Tibial artery (tissue), 4 donors: ENCODE results near the gene DENND1C.

Experiments
- DNase-seq, 2 donors: peaks; one replicate each; pipeline ENCODE4 v3.0.0-alpha.2; 2019
- H3K27ac ChIP-seq, 2 donors: fragments of 200-600 bp; sonication (generic) in 1 of 2; 1 replicate in 1 of 2; 2 replicates in 1 of 2; pipeline ENCODE4 v1.5.1; 2018 to 2019; ENCODE audit warnings: mild to moderate bottlenecking in 1 of 2
- H3K27me3 ChIP-seq, 2 donors: fragments of 200-600 bp; sonication (generic) in 1 of 2; one replicate each; pipeline versions ENCODE4 v1.5.1 to v1.6.0; 2016 to 2019
- H3K36me3 ChIP-seq, 3 donors: fragments of 200-600 bp; sonication (generic) in 2 of 3; one replicate each; pipeline ENCODE4 v1.5.1; 2016 to 2019; ENCODE audit warnings: mild to moderate bottlenecking in 2 of 3
- H3K4me1 ChIP-seq, 4 donors: fragments of 200-600 bp; sonication (generic) in 2 of 4; 1 replicate in 3 of 4; 2 replicates in 1 of 4; pipeline ENCODE4 v1.5.1; 2016 to 2019
- H3K4me3 ChIP-seq, 2 donors: fragments of 200-600 bp; sonication (generic) in 1 of 2; 1 replicate in 1 of 2; 2 replicates in 1 of 2; pipeline ENCODE4 v1.5.1; 2018 to 2019; ENCODE audit warnings: mild to moderate bottlenecking in 2 of 2
- H3K9me3 ChIP-seq, 3 donors: fragments of 200-600 bp; sonication (generic) in 1 of 3; one replicate each; pipeline ENCODE4 v1.5.1; 2016 to 2019
- CTCF ChIP-seq, 2 experiments: fragments of 200-600 bp in 1 of 2; fragments of 450-650 bp in 1 of 2; IDR thresholded peaks; one replicate each; pipeline ENCODE4 v1.5.1; 2017 to 2019; ENCODE audit warnings: antibody characterized with exemption in 2 of 2, mild to moderate bottlenecking in 1 of 2, moderate library complexity in 1 of 2
- intact Hi-C: fragments of 100-400 bp; cut with DNase I; formaldehyde crosslinking; loops from one replicate; pipeline ENCODE4 v1.15.0; 2023; ENCODE audit warnings: low total_unique reads

The DENND1C gene

DNA sequence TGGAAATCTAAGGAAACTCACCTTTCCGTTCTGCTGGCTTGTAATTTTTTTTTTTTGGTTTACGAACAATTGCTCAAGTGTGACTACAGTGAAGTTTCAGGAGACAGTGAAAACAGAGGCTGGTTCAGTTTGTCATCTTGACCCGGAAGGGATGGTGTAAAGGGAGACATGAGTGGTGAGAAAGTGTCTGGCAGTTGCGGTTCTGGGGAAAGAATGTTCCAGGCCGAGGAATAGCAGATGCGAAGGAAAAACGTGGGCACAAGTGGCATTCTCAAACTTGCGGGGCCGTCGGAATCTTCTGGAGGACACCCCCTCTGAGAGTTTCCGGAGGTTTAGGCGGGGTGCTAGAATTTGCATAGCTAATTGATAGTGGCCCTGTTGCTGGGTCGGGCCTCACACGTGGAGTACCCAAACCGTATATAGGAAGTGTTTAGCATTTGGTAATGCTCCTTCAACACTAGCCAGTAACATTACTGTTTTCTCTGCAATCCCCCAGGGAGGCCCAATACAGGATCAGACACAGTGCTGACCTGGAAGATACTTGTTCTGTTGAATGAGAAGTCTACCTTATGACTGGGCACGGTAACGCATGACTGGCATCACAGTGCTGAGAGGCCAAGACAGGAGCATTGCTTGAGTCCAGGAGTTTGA is 46.4 kb upstream of the DENND1C start:
- TF ChIP-seq CTCF (IDR thresholded peaks at IDR 0.05): no peak
- Histone ChIP-seq H3K27ac (no peak overlapping the region), H3K9me3 (no peaks in the 10 kb centered on the region), H3K4me1 (peaks cover 5 to 17% (median 15%) of the 10 kb centered on the region in 4 donors), H3K36me3 (no peaks in the 10 kb centered on the region), H3K27me3 (peaks cover 0 to 26% of the 10 kb centered on the region in 2 donors), H3K4me3 (no peak overlapping the region)
- DNase-seq: no peak
- intact Hi-C loops: no loop called here

DNA sequence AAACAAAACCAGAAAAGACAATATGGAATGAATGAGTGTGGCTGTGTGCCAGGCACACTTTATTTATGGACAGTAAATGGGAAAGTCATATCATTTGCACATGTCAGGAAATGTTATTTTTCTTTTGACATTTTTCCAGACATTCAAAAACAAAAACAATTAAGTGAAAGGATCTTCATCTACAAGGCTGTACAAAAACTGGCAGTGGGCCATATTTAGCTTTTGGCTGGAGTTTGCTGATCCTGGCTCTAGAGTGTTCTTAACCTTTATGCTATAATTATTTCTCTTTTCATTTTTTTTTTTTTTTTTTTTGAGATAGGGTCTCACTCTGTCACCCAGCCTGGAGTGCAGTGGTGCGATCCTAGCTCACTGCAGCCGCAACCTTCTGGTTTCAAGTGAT is 42.7 kb upstream of the DENND1C start:
- Histone ChIP-seq H3K9me3 (no peaks in the 10 kb centered on the region), H3K4me1 (peaks cover 0 to 5% (median 2%) of the 10 kb centered on the region in 4 donors), H3K27ac (no peak overlapping the region), H3K27me3 (peaks cover 0 to 17% of the 10 kb centered on the region in 2 donors), H3K4me3 (no peak overlapping the region), H3K36me3 (no peaks in the 10 kb centered on the region)
- intact Hi-C loops: no loop called here
- no peak for DNase-seq
- TF ChIP-seq CTCF (IDR thresholded peaks at IDR 0.05): no peak

DNA sequence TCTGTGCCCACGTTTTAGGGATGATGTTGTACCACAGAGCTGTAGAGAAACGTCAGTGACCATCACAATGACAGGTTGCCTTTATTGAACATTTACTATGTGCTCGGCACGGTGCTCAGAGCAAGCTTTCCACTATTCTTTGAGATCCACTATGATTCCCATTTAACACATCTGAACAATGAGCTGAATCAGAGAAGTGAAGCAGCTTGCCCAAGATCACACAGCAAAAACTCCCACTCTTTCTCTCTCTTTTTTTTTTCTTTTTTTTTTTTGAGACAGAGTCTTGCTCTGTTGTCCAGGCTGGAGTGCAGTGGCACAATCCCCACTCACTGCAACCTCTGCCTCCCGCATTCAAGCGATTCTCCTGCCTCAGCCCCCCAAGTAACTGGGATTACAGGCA is 41.1 kb upstream of the DENND1C start:
- Histone ChIP-seq H3K36me3 (no peaks in the 10 kb centered on the region), H3K27ac (no peak overlapping the region), H3K27me3 (peaks cover 0 to 21% of the 10 kb centered on the region in 2 donors), H3K4me3 (no peak overlapping the region), H3K9me3 (no peaks in the 10 kb centered on the region), H3K4me1 (peaks cover 0 to 5% (median 0%) of the 10 kb centered on the region in 4 donors)
- DNase-seq: no peak
- TF ChIP-seq CTCF (IDR thresholded peaks at IDR 0.05): no peak
- intact Hi-C loops: no loop called here

DNA sequence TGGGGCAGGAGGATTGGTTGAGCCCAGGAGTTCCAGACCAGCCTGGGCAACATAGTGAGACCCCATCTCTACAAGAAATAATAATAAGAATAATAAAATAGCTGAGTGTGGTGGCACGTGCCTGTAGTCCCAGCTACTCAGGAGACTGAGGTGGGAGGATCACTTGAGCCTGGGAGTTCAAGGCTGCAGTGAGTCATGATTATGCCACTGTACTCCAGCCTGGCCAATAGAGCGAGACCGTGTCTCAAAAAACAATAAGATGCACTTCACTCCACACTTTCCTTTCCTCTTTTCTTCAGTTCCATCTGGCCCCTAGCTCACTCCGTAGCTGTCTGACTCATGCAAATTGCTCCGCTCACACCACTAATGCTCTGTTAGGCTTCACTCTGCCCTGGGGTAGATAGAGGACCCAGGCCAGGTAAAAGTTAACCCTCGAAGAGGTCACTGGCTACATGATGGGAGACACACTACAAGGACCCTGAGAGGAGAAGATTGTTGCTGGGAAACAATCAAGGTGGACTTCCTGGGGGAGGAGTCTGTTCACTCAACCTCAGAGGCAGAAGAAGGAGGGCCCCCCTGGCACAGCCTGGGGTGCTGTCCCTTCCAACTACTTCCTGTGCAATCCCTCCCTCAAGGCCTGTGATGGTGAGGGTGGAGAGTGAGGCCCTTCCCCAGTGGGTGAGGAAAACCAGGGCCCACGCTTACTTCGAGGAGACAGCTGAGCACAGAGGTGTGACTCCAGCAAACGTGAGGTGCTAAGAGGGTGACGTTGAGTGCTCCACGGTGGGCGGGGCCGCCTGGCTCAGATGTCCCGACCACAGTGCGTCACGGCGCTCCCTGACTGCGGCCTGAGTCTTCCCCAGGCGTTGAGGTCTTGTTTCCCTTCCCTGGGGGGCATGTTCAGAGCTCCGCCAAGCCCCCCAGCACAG is 40.4 kb upstream of the DENND1C start:
- Histone ChIP-seq H3K36me3 (no peaks in the 10 kb centered on the region), H3K4me3 (no peak overlapping the region), H3K27me3 (peaks cover 0 to 24% of the 10 kb centered on the region in 2 donors), H3K27ac (no peak overlapping the region), H3K9me3 (no peaks in the 10 kb centered on the region), H3K4me1 (peaks cover 0 to 7% (median 1%) of the 10 kb centered on the region in 4 donors)
- intact Hi-C loops: no loop called here
- TF ChIP-seq CTCF (IDR thresholded peaks at IDR 0.05): no peak
- DNase-seq: no peak

DNA sequence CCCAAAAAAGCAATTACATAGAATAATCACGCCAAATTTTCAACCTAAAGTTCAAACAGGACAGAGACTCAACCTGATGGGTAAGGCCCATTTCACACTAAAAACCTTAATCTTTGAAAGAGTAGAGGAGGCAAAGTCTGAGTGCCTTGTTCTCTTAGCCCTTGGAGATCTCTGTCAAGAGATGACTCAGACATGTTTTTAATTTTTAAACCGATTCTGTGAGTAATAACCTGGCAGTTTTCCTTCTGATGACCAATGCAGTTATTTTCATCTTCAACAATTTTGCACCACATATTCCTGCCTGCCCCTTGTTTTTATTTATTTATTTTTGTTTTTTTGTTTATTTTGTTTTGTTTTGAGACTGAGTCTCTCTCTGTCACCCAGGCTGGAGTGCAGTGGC is 37.7 kb upstream of the DENND1C start:
- no peaks in the 10 kb centered on the region for H3K36me3 ChIP-seq
- H3K4me1 ChIP-seq: peaks cover 0 to 18% (median 9%) of the 10 kb centered on the region in 4 donors
- H3K27me3 ChIP-seq: peaks cover 0 to 32% of the 10 kb centered on the region in 2 donors
- no peak for TF ChIP-seq CTCF (IDR thresholded peaks at IDR 0.05)
- no peak overlapping the region for H3K27ac ChIP-seq
- intact Hi-C loops: no loop called here
- DNase-seq: no peak
- no peak overlapping the region for H3K4me3 ChIP-seq
- H3K9me3 ChIP-seq: no peaks in the 10 kb centered on the region
